ENCODE measurements around the gene GRAMD1B. TPM values are rescaled to one million over a fixed set of nuclear protein-coding genes. Genes with fewer than 3 reads are reported as not detected.
A peak's percentile ranks its signal among the peaks of the same experiment; 100 is the strongest.

The GRAMD1B gene
- total and polyA plus RNA-seq, 4 donors, result 0.29 to 2.6 (median 1.3) TPM

DNA sequence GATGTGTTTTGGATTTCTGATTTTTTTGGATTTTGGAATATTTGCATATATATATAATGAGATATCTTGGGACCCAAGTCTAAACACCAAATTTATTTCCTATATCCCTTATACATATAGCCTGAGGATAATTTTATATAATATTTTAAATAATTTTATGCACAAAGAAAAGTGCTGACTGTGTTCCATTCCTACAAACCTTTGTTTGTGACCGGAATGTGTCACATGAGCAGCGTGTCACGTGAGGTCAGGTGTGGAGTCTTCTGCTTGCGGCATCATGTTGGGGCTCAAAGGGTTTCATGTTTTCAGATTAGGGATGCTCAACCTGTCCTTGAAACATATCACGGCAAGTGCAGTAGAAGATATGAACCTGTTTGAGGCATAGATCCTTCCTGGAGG lies 158.8 kb downstream of the GRAMD1B start:
- Histone ChIP-seq H3K27ac (ENCODE audit: low read depth in 1 of 2, low read length in 2 of 2) (no peak overlapping the region), H3K36me3 (ENCODE audit: control insufficient read depth in 4 of 4, insufficient read depth in 3 of 4, low read depth in 1 of 4, low read length in 3 of 4) (no peaks in the 10 kb centered on the region), H3K4me1 (ENCODE audit: control insufficient read depth in 4 of 4, insufficient read depth in 4 of 4, low read length in 3 of 4) (peaks cover 0 to 4% (median 2%) of the 10 kb centered on the region in 4 donors), H3K27me3 (ENCODE audit: control insufficient read depth in 4 of 4, insufficient read depth in 4 of 4, low read length in 3 of 4) (no peaks in the 10 kb centered on the region), H3K4me3 (ENCODE audit: low read depth in 1 of 3, low read length in 3 of 3) (no peak overlapping the region), H3K9me3 (ENCODE audit: control insufficient read depth in 4 of 4, low read length in 3 of 4) (no peaks in the 10 kb centered on the region), H3K9ac (ENCODE audit: low read depth in 1 of 2, low read length in 2 of 2) (no peak overlapping the region)
- TF ChIP-seq GABPA (IDR thresholded peaks at IDR 0.05 in 1 of 2, conservative IDR thresholded peaks at IDR 0.05 in 1 of 2) (no peak), HNF4A (conservative IDR thresholded peaks at IDR 0.05) (no peak), SP1 (IDR thresholded peaks at IDR 0.05) (no peak)
- no peak for DNase-seq (ENCODE audit: low spot score)
- 92% methylated on average over 5 of the region's 5 CpGs for WGBS

DNA sequence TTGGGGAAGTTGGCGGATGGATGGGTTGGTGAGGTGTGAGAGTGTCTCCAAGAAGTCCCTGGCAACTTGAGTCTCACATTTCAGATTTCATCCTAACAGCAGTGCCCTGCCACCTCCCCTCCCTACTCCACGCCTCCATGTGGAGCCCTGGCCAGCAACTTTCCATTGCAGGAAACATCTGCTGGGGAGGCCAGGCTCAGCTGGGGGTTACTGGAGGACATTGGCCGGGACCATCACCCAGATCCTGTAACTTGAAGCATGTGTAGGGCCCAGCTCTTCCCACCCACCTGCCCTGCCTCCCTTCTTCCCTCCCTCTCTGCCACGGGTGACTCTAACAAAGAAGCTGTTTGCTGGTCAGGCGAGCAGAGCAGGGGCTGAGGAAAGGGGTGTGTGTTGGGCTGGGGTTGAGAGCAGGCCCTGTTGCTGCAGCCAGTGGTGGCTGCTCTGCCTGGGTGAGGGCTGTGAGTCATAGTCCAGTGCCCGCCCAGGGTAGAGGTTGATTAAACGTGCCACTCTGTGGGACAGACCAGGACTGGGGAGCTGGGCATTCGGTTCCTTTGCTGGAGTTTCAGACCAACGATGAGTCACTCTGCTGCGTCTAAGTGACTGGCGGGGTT lies 160.3 kb downstream of the GRAMD1B start:
- H3K4me1 ChIP-seq (ENCODE audit: control insufficient read depth in 4 of 4, insufficient read depth in 4 of 4, low read length in 3 of 4), result peaks cover 0 to 4% (median 2%) of the 10 kb centered on the region in 4 donors
- no peaks in the 10 kb centered on the region for H3K9me3 ChIP-seq (ENCODE audit: control insufficient read depth in 4 of 4, low read length in 3 of 4)
- no peaks in the 10 kb centered on the region for H3K27me3 ChIP-seq (ENCODE audit: control insufficient read depth in 4 of 4, insufficient read depth in 4 of 4, low read length in 3 of 4)
- TF ChIP-seq JUND (IDR thresholded peaks at IDR 0.05) (peak in 1 of 2 donors; percentile 24), SP1 (IDR thresholded peaks at IDR 0.05) (peak; percentile 43), RXRA (IDR thresholded peaks at IDR 0.05) (peak; percentile 38 to 68), TAF1 (conservative IDR thresholded peaks at IDR 0.05) (no peak), NR2F2 (IDR thresholded peaks at IDR 0.05) (peak; percentile 23)
- TF ChIP-seq, protein P1, sequence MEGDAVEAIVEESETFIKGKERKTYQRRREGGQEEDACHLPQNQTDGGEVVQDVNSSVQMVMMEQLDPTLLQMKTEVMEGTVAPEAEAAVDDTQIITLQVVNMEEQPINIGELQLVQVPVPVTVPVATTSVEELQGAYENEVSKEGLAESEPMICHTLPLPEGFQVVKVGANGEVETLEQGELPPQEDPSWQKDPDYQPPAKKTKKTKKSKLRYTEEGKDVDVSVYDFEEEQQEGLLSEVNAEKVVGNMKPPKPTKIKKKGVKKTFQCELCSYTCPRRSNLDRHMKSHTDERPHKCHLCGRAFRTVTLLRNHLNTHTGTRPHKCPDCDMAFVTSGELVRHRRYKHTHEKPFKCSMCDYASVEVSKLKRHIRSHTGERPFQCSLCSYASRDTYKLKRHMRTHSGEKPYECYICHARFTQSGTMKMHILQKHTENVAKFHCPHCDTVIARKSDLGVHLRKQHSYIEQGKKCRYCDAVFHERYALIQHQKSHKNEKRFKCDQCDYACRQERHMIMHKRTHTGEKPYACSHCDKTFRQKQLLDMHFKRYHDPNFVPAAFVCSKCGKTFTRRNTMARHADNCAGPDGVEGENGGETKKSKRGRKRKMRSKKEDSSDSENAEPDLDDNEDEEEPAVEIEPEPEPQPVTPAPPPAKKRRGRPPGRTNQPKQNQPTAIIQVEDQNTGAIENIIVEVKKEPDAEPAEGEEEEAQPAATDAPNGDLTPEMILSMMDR (IDR thresholded peaks at IDR 0.05; ENCODE audit: low read depth, low read length, missing input control), result no peak
- TF ChIP-seq, protein P2, sequence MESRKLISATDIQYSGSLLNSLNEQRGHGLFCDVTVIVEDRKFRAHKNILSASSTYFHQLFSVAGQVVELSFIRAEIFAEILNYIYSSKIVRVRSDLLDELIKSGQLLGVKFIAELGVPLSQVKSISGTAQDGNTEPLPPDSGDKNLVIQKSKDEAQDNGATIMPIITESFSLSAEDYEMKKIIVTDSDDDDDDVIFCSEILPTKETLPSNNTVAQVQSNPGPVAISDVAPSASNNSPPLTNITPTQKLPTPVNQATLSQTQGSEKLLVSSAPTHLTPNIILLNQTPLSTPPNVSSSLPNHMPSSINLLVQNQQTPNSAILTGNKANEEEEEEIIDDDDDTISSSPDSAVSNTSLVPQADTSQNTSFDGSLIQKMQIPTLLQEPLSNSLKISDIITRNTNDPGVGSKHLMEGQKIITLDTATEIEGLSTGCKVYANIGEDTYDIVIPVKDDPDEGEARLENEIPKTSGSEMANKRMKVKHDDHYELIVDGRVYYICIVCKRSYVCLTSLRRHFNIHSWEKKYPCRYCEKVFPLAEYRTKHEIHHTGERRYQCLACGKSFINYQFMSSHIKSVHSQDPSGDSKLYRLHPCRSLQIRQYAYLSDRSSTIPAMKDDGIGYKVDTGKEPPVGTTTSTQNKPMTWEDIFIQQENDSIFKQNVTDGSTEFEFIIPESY (IDR thresholded peaks at IDR 0.05), result no peak
- DNase-seq (ENCODE audit: low spot score), result no peak
- no peak overlapping the region for H3K9ac ChIP-seq (ENCODE audit: low read depth in 1 of 2, low read length in 2 of 2)
- H3K4me3 ChIP-seq (ENCODE audit: low read depth in 1 of 3, low read length in 3 of 3), result no peak overlapping the region
- WGBS, result 62% methylated on average over 11 of the region's 11 CpGs
- H3K36me3 ChIP-seq (ENCODE audit: control insufficient read depth in 4 of 4, insufficient read depth in 3 of 4, low read depth in 1 of 4, low read length in 3 of 4), result no peaks in the 10 kb centered on the region
- H3K27ac ChIP-seq (ENCODE audit: low read depth in 1 of 2, low read length in 2 of 2), result no peak overlapping the region

DNA sequence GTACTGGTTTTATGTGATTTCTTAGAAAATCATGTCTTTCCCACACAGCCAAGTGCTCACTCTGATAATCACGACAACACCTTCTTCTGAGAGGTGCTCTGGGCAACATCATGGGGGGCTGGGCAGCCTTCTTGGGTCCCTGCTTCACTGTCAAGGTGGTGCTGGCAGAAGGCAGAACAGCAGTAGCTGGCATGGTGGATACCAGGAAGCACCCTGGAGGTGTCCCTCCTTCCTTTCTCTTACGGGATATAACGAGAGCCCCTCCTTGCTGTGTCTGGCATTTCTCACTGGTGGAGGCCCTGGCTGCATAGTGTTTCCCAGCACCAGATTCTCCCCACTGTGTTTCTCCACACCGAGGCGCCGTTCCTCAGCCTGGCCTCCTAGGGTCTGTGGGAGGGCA lies 163.5 kb downstream of the GRAMD1B start:
- no peaks in the 10 kb centered on the region for H3K36me3 ChIP-seq (ENCODE audit: control insufficient read depth in 4 of 4, insufficient read depth in 3 of 4, low read depth in 1 of 4, low read length in 3 of 4)
- no peaks in the 10 kb centered on the region for H3K27me3 ChIP-seq (ENCODE audit: control insufficient read depth in 4 of 4, insufficient read depth in 4 of 4, low read length in 3 of 4)
- no peaks in the 10 kb centered on the region for H3K4me1 ChIP-seq (ENCODE audit: control insufficient read depth in 4 of 4, insufficient read depth in 4 of 4, low read length in 3 of 4)
- H3K27ac ChIP-seq (ENCODE audit: low read depth in 1 of 2, low read length in 2 of 2), result no peak overlapping the region
- no peaks in the 10 kb centered on the region for H3K9me3 ChIP-seq (ENCODE audit: control insufficient read depth in 4 of 4, low read length in 3 of 4)
- TF ChIP-seq YY1 (IDR thresholded peaks at IDR 0.05), result no peak
- no peak for TF ChIP-seq JUND (IDR thresholded peaks at IDR 0.05)
- TF ChIP-seq RXRA (IDR thresholded peaks at IDR 0.05), result no peak
- TF ChIP-seq, protein P3, sequence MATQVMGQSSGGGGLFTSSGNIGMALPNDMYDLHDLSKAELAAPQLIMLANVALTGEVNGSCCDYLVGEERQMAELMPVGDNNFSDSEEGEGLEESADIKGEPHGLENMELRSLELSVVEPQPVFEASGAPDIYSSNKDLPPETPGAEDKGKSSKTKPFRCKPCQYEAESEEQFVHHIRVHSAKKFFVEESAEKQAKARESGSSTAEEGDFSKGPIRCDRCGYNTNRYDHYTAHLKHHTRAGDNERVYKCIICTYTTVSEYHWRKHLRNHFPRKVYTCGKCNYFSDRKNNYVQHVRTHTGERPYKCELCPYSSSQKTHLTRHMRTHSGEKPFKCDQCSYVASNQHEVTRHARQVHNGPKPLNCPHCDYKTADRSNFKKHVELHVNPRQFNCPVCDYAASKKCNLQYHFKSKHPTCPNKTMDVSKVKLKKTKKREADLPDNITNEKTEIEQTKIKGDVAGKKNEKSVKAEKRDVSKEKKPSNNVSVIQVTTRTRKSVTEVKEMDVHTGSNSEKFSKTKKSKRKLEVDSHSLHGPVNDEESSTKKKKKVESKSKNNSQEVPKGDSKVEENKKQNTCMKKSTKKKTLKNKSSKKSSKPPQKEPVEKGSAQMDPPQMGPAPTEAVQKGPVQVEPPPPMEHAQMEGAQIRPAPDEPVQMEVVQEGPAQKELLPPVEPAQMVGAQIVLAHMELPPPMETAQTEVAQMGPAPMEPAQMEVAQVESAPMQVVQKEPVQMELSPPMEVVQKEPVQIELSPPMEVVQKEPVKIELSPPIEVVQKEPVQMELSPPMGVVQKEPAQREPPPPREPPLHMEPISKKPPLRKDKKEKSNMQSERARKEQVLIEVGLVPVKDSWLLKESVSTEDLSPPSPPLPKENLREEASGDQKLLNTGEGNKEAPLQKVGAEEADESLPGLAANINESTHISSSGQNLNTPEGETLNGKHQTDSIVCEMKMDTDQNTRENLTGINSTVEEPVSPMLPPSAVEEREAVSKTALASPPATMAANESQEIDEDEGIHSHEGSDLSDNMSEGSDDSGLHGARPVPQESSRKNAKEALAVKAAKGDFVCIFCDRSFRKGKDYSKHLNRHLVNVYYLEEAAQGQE (IDR thresholded peaks at IDR 0.05), result no peak
- TF ChIP-seq GABPA (IDR thresholded peaks at IDR 0.05 in 1 of 2, conservative IDR thresholded peaks at IDR 0.05 in 1 of 2), result no peak
- no peak for TF ChIP-seq NR2F2 (IDR thresholded peaks at IDR 0.05)
- TF ChIP-seq, protein P2 (IDR thresholded peaks at IDR 0.05), result no peak
- TF ChIP-seq, protein P4, sequence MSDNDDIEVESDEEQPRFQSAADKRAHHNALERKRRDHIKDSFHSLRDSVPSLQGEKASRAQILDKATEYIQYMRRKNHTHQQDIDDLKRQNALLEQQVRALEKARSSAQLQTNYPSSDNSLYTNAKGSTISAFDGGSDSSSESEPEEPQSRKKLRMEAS (IDR thresholded peaks at IDR 0.05), result no peak
- no peak for TF ChIP-seq TAF1 (conservative IDR thresholded peaks at IDR 0.05)
- no peak for TF ChIP-seq FOXA2 (IDR thresholded peaks at IDR 0.05)
- TF ChIP-seq EGR1 (IDR thresholded peaks at IDR 0.05; ENCODE audit: low read depth in 2 of 2), result no peak
- no peak for TF ChIP-seq HNF4G (IDR thresholded peaks at IDR 0.05)
- no peak for TF ChIP-seq SP1 (IDR thresholded peaks at IDR 0.05)
- no peak for TF ChIP-seq RAD21 (IDR thresholded peaks at IDR 0.05)
- TF ChIP-seq, protein P5, sequence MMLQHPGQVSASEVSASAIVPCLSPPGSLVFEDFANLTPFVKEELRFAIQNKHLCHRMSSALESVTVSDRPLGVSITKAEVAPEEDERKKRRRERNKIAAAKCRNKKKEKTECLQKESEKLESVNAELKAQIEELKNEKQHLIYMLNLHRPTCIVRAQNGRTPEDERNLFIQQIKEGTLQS (IDR thresholded peaks at IDR 0.05), result no peak
- 75% methylated on average over 6 of the region's 6 CpGs for WGBS
- H3K4me3 ChIP-seq (ENCODE audit: low read depth in 1 of 3, low read length in 3 of 3), result no peak overlapping the region
- no peak for DNase-seq (ENCODE audit: low spot score)
- no peak overlapping the region for H3K9ac ChIP-seq (ENCODE audit: low read depth in 1 of 2, low read length in 2 of 2)

Data from liver (tissue), 9 donors.